Thyroid gland (tissue), 4 donors: ENCODE data around the gene HHIP. TPM values are rescaled to one million over a fixed set of nuclear protein-coding genes. Genes with fewer than 3 reads are reported as not detected.

ENCODE experiments used
- DNase-seq, 2 donors: peaks; one replicate each; pipeline ENCODE4 v3.0.0-alpha.2; 2019
- H3K27ac ChIP-seq, 3 donors: fragments of 200-600 bp; sonication (generic); 1 replicate in 2 of 3; 2 replicates in 1 of 3; pipeline ENCODE4 v1.5.1; 2016 to 2019; ENCODE audit warnings: mild to moderate bottlenecking in 1 of 3, moderate library complexity in 1 of 3
- H3K27me3 ChIP-seq: fragments of 200-600 bp; sonication (generic); one replicate; pipeline ENCODE4 v1.5.1; 2019
- H3K36me3 ChIP-seq, 2 donors: fragments of 200-600 bp; sonication (generic); one replicate each; pipeline ENCODE4 v1.5.1; 2016 to 2019
- H3K4me1 ChIP-seq, 2 donors: fragments of 200-600 bp; sonication (generic); one replicate each; pipeline ENCODE4 v1.5.1; 2017 to 2019
- H3K4me3 ChIP-seq, 3 donors: fragments of 200-600 bp; sonication (generic); replicated peaks in 1 of 3; 1 replicate in 2 of 3; 2 replicates in 1 of 3; pipeline ENCODE4 v1.5.1; 2016; ENCODE audit warnings: mild to moderate bottlenecking in 1 of 3
- H3K9me3 ChIP-seq: fragments of 200-600 bp; sonication (generic); one replicate; pipeline ENCODE4 v1.5.1; 2017
- POLR2A ChIP-seq, 2 donors: fragments of 450-650 bp; IDR thresholded peaks; one replicate each; pipeline ENCODE4 v1.6.1; 2017; ENCODE audit warnings: antibody characterized with exemption in 2 of 2, mild to moderate bottlenecking in 2 of 2, moderate library complexity in 1 of 2
- WGBS, 2 donors: methylation state at CpG; one replicate each; pipeline ENCODE4 v1.1.5; 2017; 5-methylcytosine and 5-hydroxymethylcytosine counted together
- intact Hi-C: fragments of 100-400 bp; cut with DNase I; formaldehyde crosslinking; loops from one replicate; pipeline ENCODE4 v1.15.1; 2023
- total RNA-seq, 4 donors: library from RNA; depleted of rRNA; stranded (reverse); fragments of >200 nt; gene quantifications; one replicate each; pipeline ENCODE4 v1.2.3, GENCODE V29; 2016
- TF ChIP-seq, protein P1 (sequence below), 6 experiments: fragments of 200-600 bp in 3 of 6; fragments of 450-650 bp in 3 of 6; sonication (generic) in 3 of 6; IDR thresholded peaks; one replicate each; pipeline ENCODE4 v1.5.1; 2016 to 2019; ENCODE audit warnings: antibody characterized with exemption in 6 of 6, mild to moderate bottlenecking in 2 of 6, inconsistent platforms in 1 of 6, moderate library complexity in 1 of 6

Gene HHIP
- total RNA-seq, 4 donors from 2014 or later: 0.33 to 0.81 (median 0.47) TPM

DNA sequence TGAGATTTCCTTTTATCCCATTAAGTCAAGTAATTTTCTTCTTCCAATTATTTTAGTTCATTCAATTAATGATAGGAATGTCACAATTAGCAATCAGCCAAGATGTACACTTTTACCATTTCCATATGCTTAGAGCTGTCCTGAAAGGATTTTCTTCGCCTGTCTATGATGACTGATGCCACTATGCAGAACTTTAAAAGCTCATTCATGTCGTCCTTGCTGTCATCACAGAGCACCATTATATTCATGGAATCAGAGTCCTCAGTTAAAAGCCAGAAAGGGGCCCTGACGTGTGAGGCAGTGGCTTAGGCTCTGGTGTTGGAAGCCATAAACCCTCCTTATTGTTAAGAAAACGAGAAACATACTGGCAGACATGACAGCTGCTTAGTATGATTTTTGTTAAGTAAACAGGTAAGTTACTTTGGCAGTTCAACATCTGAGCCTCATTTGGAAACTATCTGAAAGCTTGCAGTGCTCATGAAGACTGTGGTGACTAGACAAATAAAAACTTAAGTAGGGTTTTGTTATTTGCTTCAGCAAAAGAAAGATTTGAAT, 73.1 kb downstream of the HHIP start:
- DNase-seq: no peak
- no peak for TF ChIP-seq POLR2A (IDR thresholded peaks at IDR 0.05)
- TF ChIP-seq, protein P1, sequence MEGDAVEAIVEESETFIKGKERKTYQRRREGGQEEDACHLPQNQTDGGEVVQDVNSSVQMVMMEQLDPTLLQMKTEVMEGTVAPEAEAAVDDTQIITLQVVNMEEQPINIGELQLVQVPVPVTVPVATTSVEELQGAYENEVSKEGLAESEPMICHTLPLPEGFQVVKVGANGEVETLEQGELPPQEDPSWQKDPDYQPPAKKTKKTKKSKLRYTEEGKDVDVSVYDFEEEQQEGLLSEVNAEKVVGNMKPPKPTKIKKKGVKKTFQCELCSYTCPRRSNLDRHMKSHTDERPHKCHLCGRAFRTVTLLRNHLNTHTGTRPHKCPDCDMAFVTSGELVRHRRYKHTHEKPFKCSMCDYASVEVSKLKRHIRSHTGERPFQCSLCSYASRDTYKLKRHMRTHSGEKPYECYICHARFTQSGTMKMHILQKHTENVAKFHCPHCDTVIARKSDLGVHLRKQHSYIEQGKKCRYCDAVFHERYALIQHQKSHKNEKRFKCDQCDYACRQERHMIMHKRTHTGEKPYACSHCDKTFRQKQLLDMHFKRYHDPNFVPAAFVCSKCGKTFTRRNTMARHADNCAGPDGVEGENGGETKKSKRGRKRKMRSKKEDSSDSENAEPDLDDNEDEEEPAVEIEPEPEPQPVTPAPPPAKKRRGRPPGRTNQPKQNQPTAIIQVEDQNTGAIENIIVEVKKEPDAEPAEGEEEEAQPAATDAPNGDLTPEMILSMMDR (IDR thresholded peaks at IDR 0.05): no peak
- 77 to 80% methylated on average over 4 of the region's 4 CpGs for WGBS, 2 donors
- intact Hi-C loops: no loop called here
- no peak overlapping the region for H3K27ac ChIP-seq
- no peaks in the 10 kb centered on the region for H3K4me1 ChIP-seq
- no peaks in the 10 kb centered on the region for H3K36me3 ChIP-seq
- H3K27me3 ChIP-seq: no peaks in the 10 kb centered on the region
- H3K9me3 ChIP-seq: no peaks in the 10 kb centered on the region
- no peak overlapping the region for H3K4me3 ChIP-seq

DNA sequence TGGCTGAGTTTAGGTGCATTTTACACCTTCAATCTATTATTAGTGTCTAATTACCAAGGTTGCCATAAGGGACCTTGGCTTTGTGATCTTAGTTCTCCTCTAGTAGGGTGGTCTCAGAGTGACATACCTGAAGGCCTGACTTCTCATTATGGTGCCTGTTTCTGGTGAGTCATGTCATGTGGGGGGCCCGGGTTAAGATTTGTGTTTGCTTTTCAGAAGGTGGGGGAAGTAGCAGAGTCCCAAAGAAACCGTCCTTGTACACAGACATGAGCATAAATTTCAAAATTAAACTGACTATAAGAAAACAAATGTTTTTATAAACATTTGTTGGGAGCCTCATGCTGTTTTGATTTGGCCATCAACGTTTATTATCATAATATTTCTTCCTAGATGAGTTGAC, 74.5 kb downstream of the HHIP start:
- Histone ChIP-seq H3K27me3 (no peaks in the 10 kb centered on the region), H3K4me3 (no peak overlapping the region), H3K27ac (no peak overlapping the region), H3K36me3 (no peaks in the 10 kb centered on the region), H3K9me3 (no peaks in the 10 kb centered on the region), H3K4me1 (no peaks in the 10 kb centered on the region)
- 73 to 78% methylated on average over 3 of the region's 3 CpGs for WGBS, 2 donors
- DNase-seq: no peak
- no peak for TF ChIP-seq POLR2A (IDR thresholded peaks at IDR 0.05)
- TF ChIP-seq, protein P1 (IDR thresholded peaks at IDR 0.05): no peak
- intact Hi-C loops: no loop called here

DNA sequence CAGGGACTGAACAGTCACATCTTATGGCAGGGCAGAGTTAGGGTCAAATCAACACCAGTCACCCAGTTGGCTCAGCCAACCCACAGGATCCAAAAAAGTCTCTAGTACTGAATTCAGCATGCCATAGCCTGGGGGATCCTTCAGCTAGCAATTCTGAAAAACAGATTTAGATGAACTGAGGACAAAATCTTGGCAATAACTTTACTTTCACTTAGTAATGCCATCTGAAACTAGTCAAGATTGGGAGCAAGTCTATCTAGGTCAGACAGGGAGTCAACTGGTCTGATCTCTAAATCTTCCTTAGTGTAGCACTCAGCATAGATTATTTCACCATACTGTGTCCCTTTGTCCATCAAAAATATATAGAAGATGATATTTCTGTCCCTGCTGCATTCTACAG, 76.0 kb downstream of the HHIP start:
- intact Hi-C loops: no loop called here
- DNase-seq: no peak

DNA sequence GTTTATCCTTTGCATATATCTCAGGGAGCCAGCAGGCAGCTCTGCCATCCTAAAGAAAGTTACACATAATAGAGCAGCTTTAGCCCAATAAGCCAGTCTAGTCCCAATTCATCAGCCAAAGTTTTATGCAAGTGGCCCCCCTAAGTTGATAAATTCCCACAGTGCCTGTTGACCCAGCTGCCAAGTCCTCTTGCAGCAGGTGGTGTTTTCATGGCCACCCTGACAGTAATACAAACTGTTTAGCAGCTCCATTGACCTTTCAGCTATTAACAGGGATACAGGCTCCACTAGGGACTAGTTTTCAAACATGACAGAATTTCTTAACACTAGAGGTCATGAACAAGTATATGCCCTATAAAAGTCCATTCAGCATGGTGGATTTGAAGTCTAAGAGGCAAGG, 77.5 kb downstream of the HHIP start:
- H3K4me3 ChIP-seq: no peak overlapping the region
- H3K9me3 ChIP-seq: no peaks in the 10 kb centered on the region
- TF ChIP-seq POLR2A (IDR thresholded peaks at IDR 0.05): no peak
- TF ChIP-seq, protein P1 (IDR thresholded peaks at IDR 0.05): no peak
- no peaks in the 10 kb centered on the region for H3K36me3 ChIP-seq
- intact Hi-C loops: no loop called here
- H3K27me3 ChIP-seq: no peaks in the 10 kb centered on the region
- no peaks in the 10 kb centered on the region for H3K4me1 ChIP-seq
- no peak overlapping the region for H3K27ac ChIP-seq
- no peak for DNase-seq

More for the DNA sequence above, 76.0 kb downstream of the HHIP start:
- H3K9me3 ChIP-seq: no peaks in the 10 kb centered on the region
- H3K4me3 ChIP-seq: no peak overlapping the region
- no peaks in the 10 kb centered on the region for H3K4me1 ChIP-seq
- no peaks in the 10 kb centered on the region for H3K36me3 ChIP-seq
- no peak overlapping the region for H3K27ac ChIP-seq
- H3K27me3 ChIP-seq: no peaks in the 10 kb centered on the region
- TF ChIP-seq, protein P1 (IDR thresholded peaks at IDR 0.05): no peak
- TF ChIP-seq POLR2A (IDR thresholded peaks at IDR 0.05): no peak

DNA sequence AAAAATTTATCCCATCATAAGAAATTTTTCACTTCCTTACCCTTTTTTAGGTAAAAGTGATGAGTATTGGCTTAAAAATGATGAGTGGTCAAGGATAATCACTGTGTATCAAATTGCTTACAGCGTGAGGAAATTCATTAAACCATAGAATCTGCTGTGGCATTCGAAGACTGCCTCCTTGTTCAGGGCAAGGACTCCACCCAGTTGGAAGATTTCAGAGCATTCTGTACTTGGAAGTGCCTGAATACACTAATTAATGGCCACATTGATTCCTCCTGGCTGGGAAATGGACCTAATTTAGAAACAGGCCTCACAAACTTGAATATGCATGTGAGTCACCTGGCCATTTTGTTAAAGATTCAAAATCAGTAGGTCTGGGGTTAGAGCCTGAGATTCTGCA, 83.2 kb downstream of the HHIP start:
- WGBS, 2 donors: 91 to 92% methylated on average over 2 of the region's 2 CpGs
- no peaks in the 10 kb centered on the region for H3K9me3 ChIP-seq
- no peak for DNase-seq
- no peaks in the 10 kb centered on the region for H3K36me3 ChIP-seq
- no peaks in the 10 kb centered on the region for H3K27me3 ChIP-seq
- H3K4me3 ChIP-seq: no peak overlapping the region
- no peak overlapping the region for H3K27ac ChIP-seq
- TF ChIP-seq, protein P1 (IDR thresholded peaks at IDR 0.05): no peak
- TF ChIP-seq POLR2A (IDR thresholded peaks at IDR 0.05): no peak
- no peaks in the 10 kb centered on the region for H3K4me1 ChIP-seq
- intact Hi-C loops: no loop called here
